ENCODE measurements around the gene ARHGEF17. TPM values are rescaled to one million over a fixed set of nuclear protein-coding genes. Genes with fewer than 3 reads are reported as not detected.
A peak's percentile ranks its signal among the peaks of the same experiment; 100 is the strongest.

Gene ARHGEF17
- total and polyA plus RNA-seq, 2 of the 8 experiments (the other 6 are each of a cell fraction or from before 2014, with no cell fraction given), result 11.3 to 14.6 TPM

DNA sequence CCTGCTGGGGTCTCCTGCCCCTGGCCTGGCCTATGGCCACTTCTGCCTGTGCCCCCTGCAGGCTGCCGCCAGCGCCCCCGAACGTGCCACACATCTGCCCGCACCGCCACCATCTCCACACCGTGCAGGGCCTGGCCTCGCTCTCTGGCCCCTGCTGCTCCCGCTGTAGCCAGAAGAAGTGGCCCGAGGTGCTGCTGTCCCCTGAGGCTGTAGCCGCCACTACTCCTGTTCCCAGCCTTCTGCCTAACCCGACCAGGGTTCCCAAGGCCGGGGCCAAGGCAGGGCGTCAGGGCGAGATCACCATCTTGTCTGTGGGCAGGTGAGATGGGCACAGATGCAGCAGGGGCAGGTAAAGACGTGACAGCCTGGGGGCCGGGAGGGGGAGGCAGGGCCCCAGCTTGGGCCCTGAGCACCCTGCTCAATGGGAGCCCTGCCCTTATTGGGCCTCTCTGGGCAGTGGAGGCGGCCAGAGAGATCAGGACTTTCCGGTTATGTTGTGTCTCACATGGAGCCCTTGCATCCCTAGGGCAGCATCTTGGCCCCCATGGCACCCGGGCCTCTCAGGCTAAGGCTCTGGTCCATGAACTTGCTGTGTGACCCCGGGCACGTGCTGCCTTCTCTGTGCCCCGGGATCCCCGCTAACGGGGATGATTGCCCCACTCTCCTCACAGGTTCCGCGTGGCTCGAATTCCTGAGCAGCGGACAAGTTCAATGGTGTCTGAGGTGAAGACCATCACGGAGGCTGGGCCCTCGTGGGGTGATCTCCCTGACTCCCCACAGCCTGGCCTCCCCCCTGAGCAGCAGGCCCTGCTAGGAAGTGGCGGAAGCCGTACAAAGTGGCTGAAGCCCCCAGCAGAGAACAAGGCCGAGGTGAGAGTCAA, 86.6 kb downstream of the ARHGEF17 start:
- FAIRE-seq (no peak), DNase-seq (ENCODE audit: low read depth in 1 of 2, low spot score in 2 of 2) (no peak)
- Histone ChIP-seq H3K27ac (ENCODE audit: low read depth, low read length) (no peak overlapping the region), H2AK5ac (ENCODE audit: low read depth, low read length) (no peak overlapping the region), H3K27me3 (replicated peaks in 1 of 4; ENCODE audit: control insufficient read depth in 3 of 4, extremely low read depth in 1 of 4, insufficient read depth in 3 of 4, low read length in 3 of 4) (no peaks in the 10 kb centered on the region), H4K91ac (replicated peaks; ENCODE audit: insufficient read length, low read length) (no peak overlapping the region), H2AFZ (ENCODE audit: low read length) (no peak overlapping the region), H3K36me3 (ENCODE audit: control insufficient read depth in 2 of 4, insufficient read depth in 4 of 4, low read length in 3 of 4) (no peaks in the 10 kb centered on the region), H3K79me2 (ENCODE audit: control insufficient read depth in 1 of 2, insufficient read depth in 2 of 2, low read length in 2 of 2) (no peaks in the 10 kb centered on the region), H2BK12ac (ENCODE audit: low read depth, low read length) (no peak overlapping the region), H3K4me1 (replicated peaks in 1 of 4; ENCODE audit: control insufficient read depth in 3 of 4, insufficient read depth in 4 of 4, low read length in 3 of 4) (peaks cover 0 to 3% (median 0%) of the 10 kb centered on the region in 4 experiments; a peak in 2 of 7 replicates), H4K5ac (ENCODE audit: insufficient read length, low read depth, low read length) (no peak overlapping the region), H3K23ac (ENCODE audit: insufficient read length) (no peak overlapping the region), H3K79me1 (ENCODE audit: low read depth, low read length) (no peaks in the 10 kb centered on the region), H3K9me3 (ENCODE audit: insufficient read depth in 2 of 2, low read depth in 1 of 2, low read length in 1 of 2) (no peaks in the 10 kb centered on the region), H2BK120ac (replicated peaks; ENCODE audit: low read depth, low read length) (no peak overlapping the region), H4K20me1 (replicated peaks in 1 of 2; ENCODE audit: control insufficient read depth in 1 of 2, insufficient read depth in 2 of 2, low read length in 2 of 2) (peaks cover 4 to 5% of the 10 kb centered on the region in 2 experiments), H3K23me2 (ENCODE audit: low read depth, low read length) (no peaks in the 10 kb centered on the region), H3K4me3 (ENCODE audit: extremely low read depth in 1 of 4, insufficient read depth in 2 of 4, low read depth in 3 of 4, low read length in 4 of 4) (no peak overlapping the region), H2BK5ac (ENCODE audit: low read depth, low read length) (no peak overlapping the region), H3K56ac (replicated peaks; ENCODE audit: insufficient read length, low read depth, low read length) (no peak overlapping the region), H3K9ac (replicated peaks in 1 of 4; ENCODE audit: extremely low read depth in 1 of 4, low read depth in 3 of 4, low read length in 3 of 4) (no peak overlapping the region), H3K14ac (ENCODE audit: insufficient read length) (no peak overlapping the region), H2BK15ac (ENCODE audit: low read length) (no peak overlapping the region), H4K8ac (ENCODE audit: extremely low read depth, insufficient read depth, low read length) (peak overlapping the region; percentile 72; the same call in 1 of the 2 replicates), H2BK20ac (ENCODE audit: low read length) (no peak overlapping the region), H3K18ac (ENCODE audit: extremely low read depth, low read length) (no peak overlapping the region), H3K4ac (replicated peaks; ENCODE audit: insufficient read length, low read depth, low read length) (no peak overlapping the region), H3K4me2 (ENCODE audit: insufficient read depth in 1 of 2, low read depth in 2 of 2, low read length in 2 of 2) (no peak overlapping the region)
- CTCF ChIA-PET (ENCODE audit: partially characterized antibody), result interaction anchor here (0.8 to 59.1 kb wide), 11 partner anchors 12 to 266 kb away, joined by 3 to 1456 read pairs (median 10); no protein-coding TSS in a partner anchor
- WGBS, 2 experiments (ENCODE audit: extremely low coverage in 1 of 2, insufficient coverage in 1 of 2, insufficient read length in 1 of 2, insufficient replicate concordance in 2 of 2, low coverage in 1 of 2, low lambda C conversion rate in 2 of 2, missing lambda C conversion rate in 1 of 2), result 91% methylated on average over 34 of the region's 34 CpGs; no CpG with 5 or more reads in 1 of the 2 experiments
- POLR2A ChIA-PET (ENCODE audit: partially characterized antibody), result interaction anchor here (1.7 kb wide), 1 partner anchor 44 kb away, joined by 4 read pairs; no protein-coding TSS in a partner anchor
- TF ChIP-seq CTBP2 (IDR thresholded peaks at IDR 0.05; ENCODE audit: borderline replicate concordance, insufficient read depth, insufficient read length, low read length), result no peak
- no peak for TF ChIP-seq CBX5 (IDR thresholded peaks at IDR 0.05; ENCODE audit: low read depth, low read length)
- TF ChIP-seq ASH2L (IDR thresholded peaks at IDR 0.05; ENCODE audit: low read length), result no peak
- no peak for TF ChIP-seq POLR2A (IDR thresholded peaks at IDR 0.05; ENCODE audit: control extremely low read depth in 1 of 2, low read depth in 2 of 2, low read length in 2 of 2)
- no peak for TF ChIP-seq RBBP5 (IDR thresholded peaks at IDR 0.05; ENCODE audit: borderline replicate concordance, low read depth, low read length)
- no peak for TF ChIP-seq JUND (IDR thresholded peaks at IDR 0.05; ENCODE audit: low read length)
- no peak for TF ChIP-seq SRF (IDR thresholded peaks at IDR 0.05; ENCODE audit: low read depth, low read length)
- TF ChIP-seq POLR2AphosphoS5 (IDR thresholded peaks at IDR 0.05; ENCODE audit: low read depth, low read length), result no peak

Data from H1 (cell line).